HG03039 (cell line): ENCODE measurements around the gene CORO2B.
"Not testable (repeated sequence)": the region's sequence is repeated elsewhere in the genome, so short reads cannot be mapped to it uniquely, and the experiment has no call there.

Source experiments
- ATAC-seq: cut with Tn5 transposase; IDR thresholded peaks from one replicate; pipeline ENCODE4 v1.9.1; 2021; ENCODE audit warnings: mild to moderate bottlenecking, moderate library complexity; ENCODE audit not compliant: unreplicated experiment

CORO2B gene

GRCh38 chr15:68644083-68644904, 65.5 kb downstream of the CORO2B start:
- ATAC-seq, result no peak

DNA sequence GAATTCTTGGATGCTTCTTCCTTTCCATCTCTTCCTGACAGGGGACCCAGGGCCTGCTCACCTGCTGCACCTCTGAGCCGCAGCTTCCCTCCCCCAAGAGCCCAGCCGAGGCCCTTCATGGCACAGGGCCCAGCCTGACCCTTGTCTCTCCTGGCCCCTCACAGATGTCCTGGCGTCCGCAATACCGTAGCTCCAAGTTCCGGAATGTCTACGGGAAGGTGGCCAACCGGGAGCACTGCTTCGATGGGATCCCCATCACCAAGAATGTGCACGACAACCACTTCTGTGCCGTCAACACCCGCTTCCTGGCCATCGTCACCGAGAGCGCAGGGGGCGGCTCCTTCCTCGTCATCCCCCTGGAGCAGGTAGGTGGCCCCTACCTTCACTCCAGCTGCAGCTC, 66.2 kb downstream of the CORO2B start:
- ATAC-seq, result no peak

DNA sequence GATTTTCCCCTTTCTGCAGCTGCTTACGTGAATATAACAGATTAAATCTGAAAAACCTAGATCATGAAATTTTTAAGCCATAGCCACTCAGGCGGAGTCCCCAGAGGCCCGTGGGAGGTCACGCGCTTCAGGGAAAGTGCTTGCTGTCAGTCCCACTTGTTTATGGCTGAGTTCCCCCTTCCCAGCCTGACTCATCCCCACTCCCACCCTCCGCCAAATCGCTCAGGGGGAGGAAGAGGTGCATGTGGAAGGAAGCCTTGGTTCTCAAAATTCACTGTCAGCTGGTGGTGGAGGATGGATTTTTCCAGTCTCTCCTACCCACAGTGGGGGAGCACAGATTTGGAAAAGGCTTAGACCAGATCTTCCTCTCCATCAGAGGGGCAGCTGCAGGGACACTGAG, 67.4 kb downstream of the CORO2B start:
- no peak for ATAC-seq

GRCh38 chr15:68646696-68647095, 67.9 kb downstream of the CORO2B start:
- no peak for ATAC-seq

DNA sequence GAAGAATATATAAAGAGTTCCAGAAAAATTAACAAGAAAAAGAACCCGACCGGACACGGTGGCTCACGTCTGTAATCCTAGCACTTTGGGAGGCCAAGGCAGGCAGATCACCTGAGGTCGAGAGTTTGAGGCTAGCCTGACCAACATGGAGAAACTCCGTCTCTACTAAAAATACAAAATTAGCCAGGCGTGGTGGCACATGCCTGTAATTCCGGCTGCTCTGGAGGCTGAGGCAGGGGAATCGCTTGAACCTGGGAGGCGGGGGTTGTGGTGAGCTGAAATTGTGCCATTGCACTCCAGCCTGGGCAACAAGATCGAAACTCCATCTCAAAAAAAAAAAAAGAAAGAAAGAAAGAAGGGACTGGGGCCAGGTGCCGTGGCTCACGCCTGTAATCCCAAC, 68.6 kb downstream of the CORO2B start:
- not testable (repeated sequence) for ATAC-seq

DNA sequence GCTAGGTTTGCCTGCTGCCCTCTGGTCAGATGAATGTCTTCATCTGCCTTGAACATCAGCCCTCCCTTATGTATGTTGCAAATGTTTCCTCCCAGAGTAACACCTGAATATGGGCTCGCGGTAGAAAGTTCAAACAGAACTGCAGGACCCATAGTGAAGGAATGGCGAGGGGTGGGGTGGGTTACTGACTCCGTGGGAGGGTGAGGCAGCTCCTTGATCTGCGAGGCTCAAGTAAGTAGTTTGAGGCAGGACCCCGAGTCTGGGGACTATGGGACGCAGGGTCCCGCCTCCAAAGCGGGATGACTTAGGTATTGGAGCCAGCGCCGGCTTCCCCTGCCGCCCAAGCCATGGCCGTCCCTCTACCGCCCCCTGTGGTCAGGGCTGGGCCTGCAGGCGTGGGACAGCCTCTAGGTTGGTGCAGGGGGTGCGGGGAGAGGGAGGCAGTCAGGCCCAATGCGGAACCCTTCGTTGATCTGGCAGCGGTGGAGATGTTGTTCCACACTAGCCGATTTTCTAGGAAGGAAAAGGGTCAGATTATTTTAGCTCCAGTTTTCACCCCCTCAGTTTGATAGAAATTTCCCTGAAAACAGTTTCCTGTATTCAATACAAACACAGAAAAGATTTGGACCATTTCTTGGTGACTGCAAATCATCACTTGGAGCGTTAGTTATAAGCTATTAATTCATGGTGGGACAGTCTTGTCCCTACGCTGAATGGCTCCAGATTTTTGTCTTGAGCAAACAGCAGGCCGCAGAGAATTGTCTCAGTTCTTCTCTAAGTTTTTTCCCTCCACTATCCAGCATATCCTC, 72.3 kb downstream of the CORO2B start:
- no peak for ATAC-seq

GRCh38 chr15:68651916-68652525, 73.2 kb downstream of the CORO2B start:
- no peak for ATAC-seq

DNA sequence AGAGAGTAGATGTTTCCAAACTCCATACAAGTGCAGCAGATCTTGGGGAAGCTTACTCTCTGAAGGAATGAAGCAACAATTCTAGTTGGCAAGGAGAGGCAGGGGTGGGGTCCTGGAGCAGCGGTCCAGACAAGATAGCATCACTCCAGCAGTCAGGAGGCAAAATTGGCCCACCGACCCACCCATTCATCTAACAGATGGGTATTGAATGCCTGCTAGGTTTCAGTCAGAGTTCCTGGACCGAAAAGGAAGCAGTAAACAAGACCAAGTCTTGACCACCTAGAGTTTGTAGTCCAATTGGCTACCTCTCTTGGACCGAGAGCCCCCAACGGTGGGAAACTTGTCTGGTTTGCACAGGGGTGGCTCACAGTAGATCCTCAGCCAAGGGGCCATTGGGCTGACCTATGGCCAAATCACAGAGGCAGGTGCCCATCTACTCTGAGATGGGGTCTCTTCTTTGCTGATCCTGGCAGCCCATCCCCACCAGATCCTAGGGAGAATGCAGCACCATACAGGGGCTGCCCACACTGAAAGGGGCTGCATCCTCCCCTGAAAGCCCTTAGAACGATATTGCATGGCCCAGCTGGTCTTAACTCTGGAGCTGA, 74.3 kb downstream of the CORO2B start:
- ATAC-seq, result no peak

- no peak for ATAC-seq
Measured at GRCh38 chr15:68653801-68654200, 75.0 kb downstream of the CORO2B start.

DNA sequence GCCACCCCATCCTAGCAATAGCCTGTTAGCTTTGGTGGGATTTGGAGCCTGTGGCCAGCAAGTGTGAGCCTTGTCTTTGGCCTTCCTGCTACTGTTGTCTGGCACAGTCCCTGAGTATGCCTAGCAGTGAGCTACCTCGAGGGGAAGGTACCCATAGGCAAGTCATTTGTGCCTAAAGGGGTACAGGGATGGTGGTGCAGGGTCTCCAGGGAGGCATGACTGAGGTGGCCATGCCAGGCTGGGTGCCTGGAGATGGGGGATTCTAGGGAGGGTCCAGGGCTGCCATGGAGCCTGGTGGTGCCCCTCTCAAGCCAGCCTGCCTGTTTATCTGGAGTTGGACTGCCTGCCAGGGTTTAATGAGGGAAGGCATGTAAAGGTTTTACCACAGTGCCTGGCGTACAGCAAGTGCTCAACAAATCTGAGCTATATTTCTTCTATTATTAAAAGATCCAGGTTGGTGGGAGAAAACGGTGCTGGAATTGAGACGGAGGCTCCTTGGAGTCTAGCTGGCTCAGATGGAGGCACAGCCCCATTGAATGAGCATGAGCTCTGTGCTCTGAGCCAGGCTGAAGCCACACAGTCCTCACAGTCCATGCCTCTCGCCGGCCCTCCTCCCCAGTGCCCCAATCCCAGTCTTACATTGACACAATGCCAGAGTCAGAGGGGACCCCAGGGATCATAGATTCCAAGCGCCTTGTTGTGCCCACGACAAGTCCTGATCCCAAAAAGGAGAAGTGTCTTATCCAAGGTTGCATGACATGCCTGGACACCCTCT, 76.2 kb downstream of the CORO2B start:
- no peak for ATAC-seq

- no peak for ATAC-seq
Measured at GRCh38 chr15:68655686-68656437, 77.1 kb downstream of the CORO2B start.

DNA sequence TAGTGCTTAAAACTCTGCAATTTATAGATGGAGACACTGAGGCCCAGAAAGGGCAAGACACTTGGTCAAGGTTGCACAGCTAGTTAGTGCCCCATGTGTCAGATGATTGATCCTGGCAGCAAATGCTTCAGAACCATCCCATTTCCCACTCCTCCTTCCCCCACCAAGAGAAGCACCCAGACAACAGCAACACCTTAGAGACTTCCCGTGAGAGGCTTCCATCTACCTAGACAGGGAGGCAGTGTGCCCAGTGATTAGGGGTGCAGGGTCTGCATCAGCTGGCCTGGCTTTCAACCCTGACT, 77.6 kb downstream of the CORO2B start:
- no peak for ATAC-seq

GRCh38 chr15:68658151-68658550, 79.4 kb downstream of the CORO2B start:
- no peak for ATAC-seq

DNA sequence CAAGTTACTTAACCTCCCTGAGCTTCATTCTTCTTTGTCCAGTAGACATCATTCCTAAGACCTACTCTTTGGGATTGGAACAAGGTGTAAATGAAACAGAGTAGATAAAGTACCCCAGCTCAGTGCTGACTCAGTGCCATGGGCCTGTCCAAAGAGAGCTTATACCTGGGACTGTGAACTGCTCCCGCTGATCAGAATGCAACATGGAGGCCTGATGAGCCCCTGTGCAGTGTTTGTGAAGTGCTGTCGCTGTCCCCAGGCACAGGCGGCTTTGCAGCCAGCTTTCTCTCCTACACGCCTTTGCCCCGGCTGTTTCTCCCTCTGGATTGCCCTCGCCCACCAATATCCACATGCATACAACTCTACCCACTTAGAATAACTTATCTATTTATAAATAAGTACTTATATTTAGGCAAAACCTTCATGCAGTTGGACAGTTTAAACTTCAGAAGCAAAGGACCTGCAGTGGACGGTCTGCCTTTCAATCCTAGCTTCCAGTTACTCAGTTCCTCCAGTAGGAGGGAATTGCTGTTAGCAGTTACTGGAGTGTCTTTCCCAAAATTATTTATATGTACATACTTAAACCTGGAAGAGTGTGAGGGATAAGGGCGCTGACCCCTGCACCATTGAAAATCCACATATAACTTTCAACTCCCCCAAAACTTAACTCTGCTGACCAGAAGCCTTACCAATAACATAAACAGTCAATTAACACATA, 80.0 kb downstream of the CORO2B start:
- ATAC-seq, result no peak

GRCh38 chr15:68663526-68663925, 84.7 kb downstream of the CORO2B start:
- ATAC-seq, result no peak

DNA sequence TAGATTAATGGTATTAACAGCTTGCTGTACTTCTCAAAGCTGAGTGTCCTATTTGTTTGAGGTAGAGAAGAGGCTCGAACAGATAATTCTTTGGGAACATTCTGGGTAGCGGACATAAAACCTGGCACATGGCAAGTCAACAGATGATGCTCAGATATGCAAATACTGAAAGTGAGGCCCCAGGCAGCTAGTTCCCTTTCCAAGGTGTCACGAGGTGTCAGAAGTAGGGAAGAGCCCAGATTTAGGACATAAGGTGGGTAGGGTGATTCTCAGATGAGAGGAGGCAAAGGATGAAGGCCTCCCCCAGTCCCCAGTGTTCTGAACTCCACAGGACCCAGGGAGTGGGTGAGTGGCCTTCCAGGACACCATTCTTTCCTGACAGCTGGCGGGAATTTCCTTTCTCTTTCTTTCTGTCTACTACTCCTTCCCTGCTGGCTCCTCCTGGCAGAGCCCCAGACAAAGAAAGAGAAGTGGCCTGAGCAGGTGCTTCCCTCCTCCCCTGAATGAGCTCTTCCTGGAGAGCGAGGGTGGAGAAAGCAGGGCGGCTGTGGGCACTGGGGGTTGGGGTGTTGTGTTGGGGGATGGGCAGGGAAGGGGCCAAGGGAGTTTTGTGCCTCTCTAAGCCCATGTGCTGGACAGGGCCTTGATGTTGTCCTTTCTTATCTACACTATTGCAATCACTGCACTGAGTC, 87.5 kb downstream of the CORO2B start:
- no peak for ATAC-seq

DNA sequence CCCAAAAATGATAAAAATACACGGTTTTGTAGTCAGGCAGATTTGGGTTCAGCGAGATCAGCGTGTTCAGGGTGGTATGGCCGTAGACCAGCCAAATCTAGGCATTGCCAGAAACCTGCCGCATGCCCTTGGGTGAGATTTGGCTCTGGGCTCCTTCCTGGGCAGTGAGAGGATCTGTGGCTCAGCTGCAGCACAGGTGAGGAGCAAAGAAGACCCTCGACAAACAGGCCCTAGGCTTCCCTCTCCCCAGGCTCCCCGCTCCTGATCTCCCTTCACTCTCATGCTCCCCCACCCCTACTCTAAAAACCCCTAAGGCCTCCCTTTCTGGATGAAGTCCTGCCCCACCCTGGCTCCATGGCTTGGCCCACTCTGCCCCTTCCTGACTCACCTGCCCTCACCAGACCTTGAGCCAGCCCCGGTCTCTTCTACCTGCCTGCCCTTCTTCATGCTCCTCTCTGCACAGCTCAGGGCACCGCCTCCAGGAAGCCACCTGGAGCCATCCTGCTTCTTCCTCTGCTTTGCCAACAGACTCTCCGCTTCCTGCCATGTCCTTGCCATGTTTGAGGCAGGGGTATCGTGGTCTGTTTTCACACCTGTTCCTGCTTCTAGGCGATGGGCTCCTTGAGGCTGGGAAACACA, 88.1 kb downstream of the CORO2B start:
- ATAC-seq, result no peak
